ENCODE data around the gene GSDME. TPM values are rescaled to one million over a fixed set of nuclear protein-coding genes. Genes with fewer than 3 reads are reported as not detected.

The GSDME gene
- 10 to 100 TPM in 2 of 9 donors, 1 to 10 TPM in 7; 2.6 to 70.6 (median 6.6) TPM for total RNA-seq
- polyA plus RNA-seq: 1 to 10 TPM; 4.3 to 6.8 (median 5.7) TPM
- long read RNA-seq, donor 1, full-length matches to known transcripts: 44 of 91 reads
- long read RNA-seq, donor 1, partial matches to known transcripts: 47 of 91 reads
- long read RNA-seq, donor 1, other reads (novel, unspliced or antisense): 0 of 91 reads
- long read RNA-seq, donor 2, full-length matches to known transcripts: 37 of 51 reads
- long read RNA-seq, donor 2, partial matches to known transcripts: 14 of 51 reads
- long read RNA-seq, donor 2, other reads (novel, unspliced or antisense): 0 of 51 reads
- long read RNA-seq, donor 3, full-length matches to known transcripts: 16 of 16 reads
- long read RNA-seq, donor 3, partial matches to known transcripts: 0 of 16 reads
- long read RNA-seq, donor 3, other reads (novel, unspliced or antisense): 0 of 16 reads
- long read RNA-seq, donor 4, partial matches to known transcripts: 1 of 1 reads
- long read RNA-seq, donor 4, other reads (novel, unspliced or antisense): 0 of 1 reads
- long read RNA-seq, donor 5, transcript GSDME-215 (10 exons, 2,250 nt): major isoform, 10 of 12 reads
- long read RNA-seq, donor 5, partial matches to known transcripts: 1 of 12 reads
- long read RNA-seq, donor 5, other reads (novel, unspliced or antisense): 1 of 12 reads
- long read RNA-seq, donor 6, partial matches to known transcripts: 1 of 3 reads
- long read RNA-seq, donor 6, other reads (novel, unspliced or antisense): 0 of 3 reads
- long read RNA-seq, donor 7, transcript GSDME-215 (10 exons, 2,250 nt): major isoform, 11 of 28 reads
- long read RNA-seq, donor 7, partial matches to known transcripts: 16 of 28 reads
- long read RNA-seq, donor 7, other reads (novel, unspliced or antisense): 0 of 28 reads
- long read RNA-seq, donor 8, full-length matches to known transcripts: 59 of 132 reads
- long read RNA-seq, donor 8, partial matches to known transcripts: 73 of 132 reads
- long read RNA-seq, donor 8, other reads (novel, unspliced or antisense): 0 of 132 reads
- long read RNA-seq, donor 9, full-length matches to known transcripts: 17 of 27 reads
- long read RNA-seq, donor 9, partial matches to known transcripts: 10 of 27 reads
- long read RNA-seq, donor 9, other reads (novel, unspliced or antisense): 0 of 27 reads
- long read RNA-seq, donor 10, partial matches to known transcripts: 14 of 18 reads
- long read RNA-seq, donor 10, other reads (novel, unspliced or antisense): 0 of 18 reads

DNA sequence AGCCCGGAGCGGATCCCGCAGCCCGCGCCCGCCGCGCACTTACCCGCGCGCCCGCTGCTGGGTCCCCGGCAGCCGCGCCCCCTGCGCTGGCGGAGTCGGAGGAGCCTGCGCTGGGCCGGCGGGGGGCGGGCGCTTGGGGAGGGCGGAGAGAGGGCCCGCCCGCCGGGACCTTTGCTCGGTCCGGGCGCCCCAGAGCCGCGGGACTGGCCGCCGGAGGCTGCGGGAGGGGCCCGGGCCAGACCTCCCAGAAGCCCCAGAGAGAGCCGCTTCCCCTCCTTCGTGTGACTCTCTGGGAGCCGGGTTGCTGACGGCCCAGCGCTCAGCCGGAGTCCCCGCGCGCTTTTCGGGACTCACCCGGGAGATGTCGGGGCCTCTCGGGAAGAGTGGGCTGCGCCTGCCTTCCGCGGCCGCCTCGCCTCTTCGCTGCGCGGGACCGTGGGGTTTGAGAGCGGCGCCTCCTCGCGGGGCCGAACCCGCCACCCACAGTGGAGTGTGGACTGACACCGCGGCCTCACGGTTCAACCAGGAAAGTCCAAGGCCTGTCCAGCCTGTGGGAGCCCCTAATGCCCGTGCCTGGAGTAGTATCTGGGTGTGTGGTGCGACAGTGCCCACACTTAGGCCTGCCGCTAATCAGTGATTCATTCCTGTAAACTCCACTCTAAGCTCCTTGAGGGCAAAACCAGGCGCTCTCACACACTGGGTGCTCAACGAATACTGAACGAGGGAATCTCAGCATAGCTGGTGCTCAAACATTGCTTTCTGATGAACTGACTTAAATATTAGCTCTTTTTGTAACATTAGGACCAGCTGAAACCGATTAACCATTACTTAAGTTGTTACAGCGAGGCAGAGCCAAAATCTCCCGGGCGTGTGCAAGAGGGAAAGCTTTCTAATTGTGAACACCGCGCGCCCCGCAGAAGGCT, at the start of gene GSDME:
Gene GSDME, minus strand, starts transcription at position 112 of the 923 bp plus-strand sequence. CDS start 7,690 bp downstream, outside the sequence.
- Histone ChIP-seq H3K36me3 (replicated peaks in 1 of 2) (no peaks in the 10 kb centered on the region), H3K9me3 (replicated peaks in 1 of 3) (no peaks in the 10 kb centered on the region), H3K27ac (peak within 1 kb of the TSS in 4 of 5 donors; percentile 44 to 84 (median 68)), H3K27me3 (no peaks in the 10 kb centered on the region), H3K4me3 (peak within 1 kb of the TSS in 2 of 4 donors; percentile 52 to 73), H3K4me1 (replicated peaks in 1 of 2) (peaks cover 5 to 6% of the 10 kb centered on the region in 2 donors)
- peak; percentile 32 to 55 (median 38) for DNase-seq
- peak in 1 of 2 donors; percentile 1 for TF ChIP-seq POLR2A (IDR thresholded peaks at IDR 0.05)
- TF ChIP-seq, protein P1, sequence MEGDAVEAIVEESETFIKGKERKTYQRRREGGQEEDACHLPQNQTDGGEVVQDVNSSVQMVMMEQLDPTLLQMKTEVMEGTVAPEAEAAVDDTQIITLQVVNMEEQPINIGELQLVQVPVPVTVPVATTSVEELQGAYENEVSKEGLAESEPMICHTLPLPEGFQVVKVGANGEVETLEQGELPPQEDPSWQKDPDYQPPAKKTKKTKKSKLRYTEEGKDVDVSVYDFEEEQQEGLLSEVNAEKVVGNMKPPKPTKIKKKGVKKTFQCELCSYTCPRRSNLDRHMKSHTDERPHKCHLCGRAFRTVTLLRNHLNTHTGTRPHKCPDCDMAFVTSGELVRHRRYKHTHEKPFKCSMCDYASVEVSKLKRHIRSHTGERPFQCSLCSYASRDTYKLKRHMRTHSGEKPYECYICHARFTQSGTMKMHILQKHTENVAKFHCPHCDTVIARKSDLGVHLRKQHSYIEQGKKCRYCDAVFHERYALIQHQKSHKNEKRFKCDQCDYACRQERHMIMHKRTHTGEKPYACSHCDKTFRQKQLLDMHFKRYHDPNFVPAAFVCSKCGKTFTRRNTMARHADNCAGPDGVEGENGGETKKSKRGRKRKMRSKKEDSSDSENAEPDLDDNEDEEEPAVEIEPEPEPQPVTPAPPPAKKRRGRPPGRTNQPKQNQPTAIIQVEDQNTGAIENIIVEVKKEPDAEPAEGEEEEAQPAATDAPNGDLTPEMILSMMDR (IDR thresholded peaks at IDR 0.05): no peak
- intact Hi-C loops (cut with DNase I): no loop called here
- 11 to 45% (median 13%) methylated on average over 21 to 81 of the region's 81 CpGs for WGBS, 4 donors

DNA sequence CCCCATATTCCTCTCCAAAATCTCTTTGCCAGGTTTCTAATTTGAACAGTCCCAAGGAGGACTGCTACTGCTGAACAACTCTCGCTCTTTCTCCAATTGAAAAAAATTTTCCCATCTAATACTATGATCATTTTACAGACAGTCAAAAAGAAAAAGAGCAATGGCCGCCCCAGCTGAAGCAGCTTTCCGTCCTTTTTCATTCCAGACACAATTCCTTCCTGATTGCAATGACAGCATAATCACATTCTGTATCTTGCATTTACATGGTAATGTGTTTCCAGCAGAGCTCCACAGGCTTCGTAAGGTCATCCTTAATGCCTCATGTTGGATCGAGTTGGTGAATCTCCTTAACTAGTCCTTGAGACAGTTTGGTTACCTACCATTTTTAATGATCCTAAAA, 45.0 kb upstream of the GSDME start:
- H3K4me1 ChIP-seq (replicated peaks in 1 of 2): no peaks in the 10 kb centered on the region
- H3K4me3 ChIP-seq: no peak overlapping the region
- no peak for DNase-seq
- no peaks in the 10 kb centered on the region for H3K27me3 ChIP-seq
- intact Hi-C loops (cut with DNase I): no loop called here
- no peaks in the 10 kb centered on the region for H3K36me3 ChIP-seq (replicated peaks in 1 of 2)
- H3K27ac ChIP-seq: no peak overlapping the region
- WGBS, 4 donors: 92 to 93% (median 93%) methylated on average over 5 of the region's 5 CpGs
- H3K9me3 ChIP-seq (replicated peaks in 1 of 3): no peaks in the 10 kb centered on the region
- TF ChIP-seq, protein P1 (IDR thresholded peaks at IDR 0.05): no peak
- no peak for TF ChIP-seq POLR2A (IDR thresholded peaks at IDR 0.05)

DNA sequence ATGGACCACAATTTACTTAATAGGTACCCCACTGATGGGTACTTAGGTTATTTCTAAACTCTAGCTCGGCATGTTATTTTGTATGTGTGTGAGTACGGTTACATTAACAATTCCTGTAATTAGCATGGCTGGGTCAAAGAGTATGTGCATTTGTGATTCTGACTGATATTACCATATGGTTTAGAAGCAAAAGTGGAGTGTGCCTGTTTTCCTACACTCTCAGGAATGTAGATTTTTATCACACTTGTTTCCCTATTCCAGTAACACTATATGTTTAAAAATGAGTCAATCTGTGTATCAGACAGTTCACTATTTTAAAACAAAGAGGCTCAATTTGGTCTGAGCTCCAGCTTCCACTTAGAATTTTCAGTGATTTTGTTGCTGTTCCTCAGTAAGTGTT, 44.6 kb upstream of the GSDME start:
- intact Hi-C loops (cut with DNase I): no loop called here
- Histone ChIP-seq H3K27me3 (no peaks in the 10 kb centered on the region), H3K27ac (no peak overlapping the region), H3K4me1 (replicated peaks in 1 of 2) (no peaks in the 10 kb centered on the region), H3K4me3 (no peak overlapping the region), H3K36me3 (replicated peaks in 1 of 2) (no peaks in the 10 kb centered on the region), H3K9me3 (replicated peaks in 1 of 3) (no peaks in the 10 kb centered on the region)
- whole genome bisulfite sequencing, 4 donors: 83 to 97% (median 94%) methylated on average over 2 of the region's 2 CpGs
- TF ChIP-seq, protein P1 (IDR thresholded peaks at IDR 0.05): no peak
- TF ChIP-seq POLR2A (IDR thresholded peaks at IDR 0.05): no peak
- no peak for DNase-seq
